ENCODE data around the gene RABL6.
"Not testable (repeated sequence)": the region's sequence is repeated elsewhere in the genome, so short reads cannot be mapped to it uniquely, and the experiment has no call there.

Gene RABL6

DNA sequence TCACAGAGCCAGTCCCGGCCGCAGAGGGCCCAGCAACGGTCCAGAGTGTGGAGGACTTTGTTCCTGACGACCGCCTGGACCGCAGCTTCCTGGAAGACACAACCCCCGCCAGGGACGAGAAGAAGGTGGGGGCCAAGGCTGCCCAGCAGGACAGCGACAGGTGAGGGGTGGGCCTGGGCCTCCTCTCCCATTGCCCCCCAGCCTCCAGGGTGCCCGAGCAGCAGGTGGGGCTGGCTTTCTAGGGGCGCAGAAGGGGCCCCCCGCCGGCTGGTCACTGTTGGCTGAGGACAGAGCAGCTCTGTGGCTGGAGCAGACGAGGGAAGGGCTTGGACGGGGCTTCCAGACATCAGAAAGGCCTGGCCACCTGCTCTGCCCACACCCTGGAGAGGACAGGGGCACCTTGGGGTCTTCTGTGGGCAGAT lies 30.1 kb downstream of the RABL6 start:
- not testable (repeated sequence) for DNase-seq

DNA sequence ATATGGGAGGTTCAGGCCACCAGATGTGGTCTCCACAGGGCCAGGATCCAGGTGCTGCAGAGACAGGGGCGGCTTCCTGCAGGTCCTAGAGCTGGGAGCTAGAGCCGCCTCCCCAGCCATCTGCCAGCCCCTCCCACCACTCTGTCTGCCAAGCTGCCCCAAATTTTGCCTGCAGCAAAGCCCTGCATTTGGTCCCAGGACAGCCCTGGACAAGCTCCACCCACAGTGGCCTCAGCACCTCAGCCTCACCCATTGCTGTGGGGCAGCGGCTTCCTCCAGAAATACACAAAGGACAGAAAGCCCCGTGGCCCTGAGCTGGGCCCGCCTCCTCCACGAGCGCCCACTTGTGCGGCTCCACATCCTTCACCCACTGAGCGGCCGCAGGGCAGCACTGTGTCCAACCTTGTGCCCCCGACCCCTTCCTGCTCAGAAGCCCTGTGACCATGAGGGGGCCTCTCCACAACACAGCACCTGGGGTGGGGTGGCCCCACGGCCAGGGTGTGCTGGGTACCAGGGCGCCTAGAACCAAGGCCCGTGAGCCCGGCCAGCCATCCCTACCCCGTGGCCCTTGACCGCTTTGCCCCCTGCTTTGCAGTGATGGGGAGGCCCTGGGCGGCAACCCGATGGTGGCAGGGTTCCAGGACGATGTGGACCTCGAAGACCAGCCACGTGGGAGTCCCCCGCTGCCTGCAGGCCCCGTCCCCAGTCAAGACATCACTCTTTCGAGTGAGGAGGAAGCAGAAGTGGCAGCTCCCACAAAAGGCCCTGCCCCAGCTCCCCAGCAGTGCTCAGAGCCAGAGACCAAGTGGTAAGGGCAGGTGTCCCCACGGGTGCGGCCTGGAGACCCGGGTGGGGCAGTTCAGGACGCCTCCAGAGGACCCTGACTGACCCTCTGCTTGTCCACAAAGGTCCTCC lies 30.8 kb downstream of the RABL6 start:
- no peak for DNase-seq

DNA sequence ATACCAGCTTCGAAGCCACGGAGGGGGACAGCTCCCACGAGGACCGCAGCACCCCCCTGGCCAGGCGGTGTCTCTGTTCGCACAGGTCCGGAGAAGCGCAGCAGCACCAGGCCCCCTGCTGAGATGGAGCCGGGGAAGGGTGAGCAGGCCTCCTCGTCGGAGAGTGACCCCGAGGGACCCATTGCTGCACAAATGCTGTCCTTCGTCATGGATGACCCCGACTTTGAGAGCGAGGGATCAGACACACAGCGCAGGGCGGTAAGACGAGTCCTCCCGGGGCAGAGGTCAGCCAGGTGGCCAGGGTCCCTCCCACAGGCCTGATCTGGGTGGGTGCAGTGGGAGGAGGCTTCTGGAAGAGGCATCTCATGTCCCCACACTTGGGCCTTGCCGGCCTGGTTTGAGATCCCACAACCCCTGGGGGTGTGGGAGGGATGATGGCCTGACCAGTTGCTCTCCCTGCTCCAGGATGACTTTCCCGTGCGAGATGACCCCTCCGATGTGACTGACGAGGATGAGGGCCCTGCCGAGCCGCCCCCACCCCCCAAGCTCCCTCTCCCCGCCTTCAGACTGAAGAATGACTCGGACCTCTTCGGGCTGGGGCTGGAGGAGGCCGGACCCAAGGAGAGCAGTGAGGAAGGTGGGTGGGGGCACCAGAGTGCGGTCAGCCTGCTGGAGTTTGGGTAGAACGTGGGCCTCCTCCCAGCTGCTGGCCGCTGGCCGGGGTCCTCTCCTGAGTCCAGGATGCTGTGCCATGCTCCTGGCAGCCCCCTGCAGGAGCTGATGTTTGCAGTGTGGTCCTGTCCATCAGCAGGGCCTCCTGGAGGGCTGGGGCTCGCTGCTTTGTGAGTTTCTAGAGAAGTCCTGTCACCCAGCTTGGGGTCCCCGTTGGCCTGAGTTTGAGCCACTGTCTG lies 31.7 kb downstream of the RABL6 start:
- DNase-seq = no peak

DNA sequence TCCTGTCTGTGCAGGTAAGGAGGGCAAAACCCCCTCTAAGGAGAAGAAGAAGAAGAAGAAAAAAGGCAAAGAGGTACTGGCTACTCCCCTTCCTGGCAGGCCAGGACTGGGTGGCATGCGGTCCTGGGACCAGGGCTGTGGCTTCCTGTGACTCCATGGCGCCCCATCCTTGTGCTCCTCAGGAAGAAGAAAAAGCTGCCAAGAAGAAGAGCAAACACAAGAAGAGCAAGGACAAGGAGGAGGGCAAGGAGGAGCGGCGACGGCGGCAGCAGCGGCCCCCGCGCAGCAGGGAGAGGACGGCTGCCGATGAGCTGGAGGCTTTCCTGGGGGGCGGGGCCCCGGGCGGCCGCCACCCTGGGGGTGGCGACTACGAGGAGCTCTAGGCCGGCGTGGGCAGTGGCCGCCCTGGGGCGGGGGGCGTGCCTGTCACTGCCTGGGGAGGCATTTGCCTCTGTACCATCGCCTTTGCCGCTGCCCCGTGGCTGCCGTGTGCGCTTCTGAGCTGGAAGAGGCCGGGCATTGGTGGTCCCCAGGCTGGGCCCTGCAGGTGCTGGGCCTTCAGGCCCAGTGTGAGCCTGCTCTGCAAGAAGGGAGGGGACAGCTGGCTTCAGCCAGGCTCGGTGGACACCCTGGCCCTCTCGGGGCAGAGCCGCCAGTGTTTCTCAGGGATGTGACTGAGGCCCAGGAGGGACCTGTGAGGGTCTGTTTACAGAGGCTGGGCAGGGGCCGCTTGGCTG lies 32.6 kb downstream of the RABL6 start:
- DNase-seq = peak; percentile 26

DNA sequence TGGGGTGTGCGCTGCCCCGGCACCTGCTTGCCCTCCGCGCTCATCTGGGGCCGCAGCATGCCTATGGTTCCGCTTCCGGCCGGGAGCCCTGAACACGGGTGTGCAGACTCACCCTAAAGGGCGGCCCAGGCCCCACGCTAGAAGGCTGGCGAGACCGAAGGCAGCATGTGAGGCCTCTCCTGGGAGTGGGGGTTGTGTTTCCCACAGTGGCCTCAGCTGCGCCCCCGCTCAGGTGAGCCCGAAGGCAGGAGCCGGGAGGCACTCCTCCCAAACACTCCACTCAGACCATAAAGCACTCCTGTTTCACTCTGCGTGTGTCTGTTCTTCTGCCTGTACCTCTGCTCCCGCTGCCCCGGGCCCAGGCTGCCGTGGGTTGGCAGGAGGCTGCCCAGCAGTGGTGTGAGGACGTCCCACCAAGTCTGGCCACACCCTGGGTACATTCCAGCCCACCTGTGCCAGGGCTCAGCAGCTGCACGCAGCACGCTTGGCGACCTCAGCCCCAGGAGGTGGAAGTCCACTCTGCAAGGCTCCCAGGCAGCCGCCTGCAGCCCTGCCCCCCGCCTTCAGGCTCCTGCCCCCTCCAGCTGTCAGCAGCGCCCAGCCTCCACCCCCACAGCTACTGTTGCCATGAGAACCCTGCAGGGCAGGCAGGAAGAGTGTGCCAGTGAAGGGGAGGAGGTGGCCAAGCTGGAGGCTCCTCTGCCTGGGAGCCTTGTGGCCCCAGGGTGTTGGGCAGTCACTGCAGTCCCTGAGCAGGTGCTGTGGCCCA lies 33.3 kb downstream of the RABL6 start:
- DNase-seq = peak; percentile 54

DNA sequence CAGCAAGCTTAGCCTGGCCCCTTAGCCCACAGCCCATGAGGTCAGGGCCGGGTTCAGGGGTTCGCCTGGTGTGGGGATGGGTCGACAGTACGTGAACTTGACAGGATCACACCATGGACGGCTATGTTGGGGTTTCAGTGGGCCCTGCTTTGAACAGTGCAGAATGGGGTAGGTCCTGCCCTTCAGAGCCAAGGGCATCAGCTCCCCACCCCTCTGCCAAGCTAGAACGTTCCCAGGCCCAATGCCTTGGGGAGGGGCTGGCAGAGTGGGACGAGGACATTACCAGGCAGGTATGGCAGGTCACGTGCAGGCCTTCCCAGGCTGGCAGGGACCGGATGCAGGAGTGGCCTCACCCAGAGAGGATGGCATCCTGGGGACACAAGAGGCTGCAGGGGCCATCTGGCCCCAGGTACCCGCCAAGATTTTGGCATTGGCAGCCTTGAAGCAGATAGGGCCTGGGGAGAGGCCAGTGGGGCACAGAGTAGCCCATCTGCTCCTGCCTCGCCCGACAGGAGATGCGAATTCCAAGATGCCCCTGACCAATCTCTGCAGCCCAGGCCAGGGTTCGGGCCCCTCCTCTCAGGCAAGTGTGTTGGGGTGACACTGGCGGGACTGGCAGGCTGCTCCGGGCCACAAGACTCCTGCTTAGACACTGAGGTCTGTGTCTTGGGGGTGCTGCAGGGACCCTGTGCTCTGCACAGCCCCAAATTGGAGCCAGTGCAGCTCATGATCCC lies 34.1 kb downstream of the RABL6 start:
- DNase-seq = not testable (repeated sequence)

DNA sequence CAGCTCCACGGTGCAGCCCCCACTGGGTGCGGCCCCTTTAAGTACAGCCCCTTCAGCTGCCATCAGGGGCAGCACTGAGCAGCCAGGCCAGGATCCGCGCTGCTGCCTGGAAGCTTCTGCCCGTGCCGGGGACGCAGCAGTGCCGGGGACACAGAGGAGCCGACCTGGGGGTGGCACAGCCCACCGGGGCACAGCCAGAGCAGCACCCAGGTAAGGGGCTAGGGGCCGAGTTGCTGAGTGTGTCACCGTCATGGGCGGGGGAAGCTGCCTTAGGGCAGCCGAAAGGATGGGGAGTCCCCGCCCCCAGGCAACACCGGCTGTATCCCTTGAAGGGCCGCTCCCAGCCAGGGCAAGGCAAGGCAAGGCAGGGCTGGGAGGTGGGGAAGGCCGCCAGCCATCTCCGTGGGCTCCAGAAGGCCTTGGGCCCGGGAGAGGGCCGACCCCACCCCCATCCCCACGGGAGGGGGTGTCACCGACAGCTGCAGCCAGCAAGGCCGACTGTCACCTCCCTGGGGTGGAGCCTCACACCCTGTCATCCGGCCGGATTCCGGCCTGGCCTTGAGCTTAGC lies 34.7 kb downstream of the RABL6 start, which contains the start of gene AJM1:
AJM1 (plus strand) TSS at position 99 of the 569 bp plus-strand sequence. CDS start 1,937 bp downstream, outside the sequence.
- peak; percentile 91 for DNase-seq

DNA sequence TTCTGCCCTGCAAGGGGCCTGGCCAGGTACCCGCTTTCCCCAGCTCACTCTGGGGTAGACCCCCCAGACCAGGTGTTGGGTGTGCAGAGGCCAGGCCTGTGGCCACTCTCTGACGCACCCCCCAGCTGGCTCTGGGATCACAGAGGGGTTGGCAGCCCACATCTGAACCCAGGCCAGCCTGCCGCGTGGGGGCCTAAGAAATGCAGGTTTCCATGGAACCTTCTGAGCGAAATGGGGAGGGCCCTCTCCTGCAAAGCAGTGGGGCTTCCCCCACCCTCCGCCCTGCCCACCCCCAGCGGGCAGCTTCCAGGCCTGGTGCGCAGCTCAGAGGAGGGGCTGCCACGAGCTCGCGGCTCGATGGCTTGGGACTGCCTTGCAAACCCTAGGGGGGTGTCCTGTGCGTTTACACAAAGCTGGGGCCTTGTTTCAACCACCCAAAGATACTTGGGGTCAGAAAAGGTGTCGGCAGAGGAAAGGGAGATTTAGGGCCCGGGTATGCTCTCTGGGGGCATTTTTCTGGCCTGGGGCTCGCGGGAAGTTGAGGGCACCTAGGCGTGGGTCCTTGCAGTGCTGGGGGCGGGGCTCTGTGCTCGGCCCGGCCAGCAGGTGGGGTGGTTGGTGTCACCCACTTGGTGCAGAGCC lies 35.5 kb downstream of the RABL6 start:
- DNase-seq = not testable (repeated sequence)

DNA sequence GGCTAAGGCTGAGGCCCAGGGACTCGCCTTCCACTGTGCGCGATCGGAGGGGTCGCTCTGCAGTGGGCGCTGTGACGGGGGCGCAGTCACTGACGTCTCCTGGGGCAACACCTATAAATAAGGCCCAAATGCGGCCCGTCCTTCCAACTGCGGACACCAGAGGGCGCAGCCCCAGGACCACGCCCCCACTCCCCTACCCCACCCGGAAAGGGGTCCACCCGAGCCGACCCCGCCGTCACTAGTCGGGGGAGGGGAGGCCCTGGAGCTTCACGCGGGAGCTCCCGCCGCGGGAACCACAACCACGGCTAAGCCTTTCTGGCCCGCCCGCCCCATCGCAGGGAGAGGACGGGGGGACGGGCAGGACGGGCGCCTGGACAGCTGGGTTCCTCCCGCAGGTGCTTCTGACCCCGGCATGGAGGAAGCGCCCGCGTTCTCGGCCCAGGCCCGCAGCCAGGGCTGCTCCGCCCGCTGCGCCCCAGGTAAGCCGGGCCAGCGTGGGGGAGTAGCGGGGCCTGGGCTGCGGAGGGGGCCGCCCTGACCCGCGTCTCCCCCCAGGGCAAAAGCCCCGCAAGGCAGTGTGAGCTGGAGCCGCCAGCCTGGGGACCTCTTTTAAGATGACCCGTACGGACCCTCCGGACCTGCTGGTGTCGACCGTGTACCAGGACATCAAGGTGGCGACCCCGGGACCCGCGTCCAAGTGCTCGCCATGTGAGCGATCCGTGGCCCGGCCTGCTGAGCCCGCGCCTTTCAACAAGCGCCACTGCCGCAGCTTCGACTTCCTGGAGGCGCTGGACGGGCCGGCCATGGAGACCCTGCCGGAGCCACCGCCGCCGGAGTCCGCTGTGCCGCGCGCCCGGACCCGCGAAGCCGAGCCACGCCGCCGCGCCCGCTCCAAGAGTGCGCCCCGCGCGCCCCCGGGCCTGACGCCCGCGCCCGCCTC lies 36.3 kb downstream of the RABL6 start:
- peak; percentile 40 for DNase-seq

DNA sequence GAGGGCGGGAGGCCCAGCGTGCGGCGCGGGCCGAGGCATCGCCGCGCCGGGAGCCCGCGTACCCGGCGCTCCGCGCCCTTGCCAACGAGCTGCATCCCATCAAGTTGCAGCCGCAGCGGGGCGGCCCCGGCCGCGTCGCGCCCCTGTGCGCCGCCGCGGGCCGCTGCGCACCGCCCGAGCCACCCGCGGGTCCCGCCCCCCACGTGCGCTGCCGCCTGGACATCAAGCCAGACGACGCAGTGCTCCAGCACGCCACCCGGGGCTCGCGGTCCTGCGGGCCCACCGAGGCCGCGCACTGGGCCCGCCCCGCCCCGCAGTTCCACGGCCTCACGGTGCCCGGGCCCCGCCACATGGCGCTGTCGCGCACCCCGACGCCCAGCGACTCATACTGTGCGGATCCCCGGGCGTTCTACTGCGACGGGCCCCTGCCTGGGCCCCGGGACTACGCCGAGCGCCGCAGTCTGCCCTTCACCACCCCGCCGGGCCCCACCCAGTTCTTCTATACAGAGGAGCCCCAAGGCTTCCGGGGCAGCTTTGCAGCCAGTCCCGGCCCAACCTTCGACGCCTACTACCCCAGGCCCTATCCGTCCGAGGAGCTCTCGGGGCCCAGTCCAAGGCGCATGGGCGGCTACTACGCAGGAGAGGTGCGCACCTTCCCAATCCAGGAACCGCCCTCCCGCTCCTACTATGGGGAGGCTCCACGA lies 37.2 kb downstream of the RABL6 start:
- DNase-seq = peak; percentile 43

DNA sequence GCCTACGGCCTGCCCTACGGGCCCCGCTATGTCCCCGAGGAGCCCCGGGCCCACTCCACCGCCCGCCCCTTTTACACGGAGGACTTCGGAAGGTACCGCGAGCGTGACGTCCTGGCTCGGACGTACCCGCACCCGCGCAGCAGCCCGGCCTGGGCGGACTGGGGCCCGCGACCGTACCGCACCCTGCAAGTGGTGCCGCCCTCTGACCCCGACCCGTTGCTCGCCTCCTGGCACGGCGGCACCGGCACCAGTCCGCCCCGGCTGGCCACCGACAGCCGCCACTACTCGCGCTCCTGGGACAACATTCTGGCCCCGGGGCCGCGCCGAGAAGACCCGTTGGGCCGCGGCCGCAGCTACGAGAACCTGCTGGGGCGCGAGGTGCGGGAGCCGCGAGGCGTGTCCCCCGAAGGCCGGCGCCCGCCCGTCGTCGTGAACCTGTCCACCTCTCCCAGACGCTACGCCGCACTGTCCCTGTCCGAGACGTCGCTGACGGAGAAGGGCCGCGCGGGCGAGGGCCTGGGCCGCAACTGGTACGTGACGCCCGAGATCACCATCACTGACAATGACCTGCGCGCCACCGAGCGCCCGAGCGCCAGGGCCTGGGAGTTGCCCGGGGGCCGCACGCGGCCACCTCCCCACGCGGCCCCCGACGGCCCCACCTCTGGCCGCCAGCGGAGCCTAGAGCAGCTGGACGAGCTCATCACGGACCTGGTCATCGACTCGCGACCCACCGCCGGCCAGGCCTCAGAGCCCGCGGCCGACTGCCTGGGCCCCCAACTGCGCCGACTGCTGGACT lies 37.9 kb downstream of the RABL6 start:
- no peak for DNase-seq

DNA sequence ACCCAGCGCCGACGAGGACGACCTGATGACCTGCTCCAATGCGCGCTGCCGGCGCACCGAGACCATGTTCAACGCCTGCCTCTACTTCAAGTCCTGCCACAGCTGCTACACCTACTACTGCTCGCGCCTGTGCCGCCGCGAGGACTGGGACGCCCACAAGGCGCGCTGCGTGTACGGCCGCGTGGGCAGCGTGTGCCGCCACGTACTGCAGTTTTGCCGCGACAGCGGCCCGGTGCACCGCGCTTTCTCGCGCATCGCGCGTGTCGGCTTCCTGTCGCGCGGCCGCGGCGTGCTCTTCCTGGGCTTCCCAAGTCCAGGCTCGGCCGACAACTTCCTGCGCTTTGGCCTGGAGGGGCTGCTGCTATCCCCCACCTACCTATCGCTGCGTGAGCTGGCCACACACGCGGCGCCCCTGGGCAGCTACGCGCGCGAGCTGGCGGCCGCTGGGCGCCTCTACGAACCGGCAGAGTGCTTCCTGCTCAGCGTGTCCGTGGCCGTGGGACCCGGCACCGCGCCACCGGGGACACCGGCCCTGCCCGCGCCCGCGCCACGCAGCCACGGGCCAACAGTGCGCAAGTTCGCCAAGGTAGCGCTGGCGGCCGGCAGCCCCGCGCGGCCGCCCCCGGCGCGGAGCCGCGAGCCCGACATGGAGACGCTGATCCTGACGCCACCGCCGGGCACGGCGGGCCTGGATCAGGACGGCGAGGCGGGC lies 38.8 kb downstream of the RABL6 start:
- peak; percentile 34 for DNase-seq

DNA sequence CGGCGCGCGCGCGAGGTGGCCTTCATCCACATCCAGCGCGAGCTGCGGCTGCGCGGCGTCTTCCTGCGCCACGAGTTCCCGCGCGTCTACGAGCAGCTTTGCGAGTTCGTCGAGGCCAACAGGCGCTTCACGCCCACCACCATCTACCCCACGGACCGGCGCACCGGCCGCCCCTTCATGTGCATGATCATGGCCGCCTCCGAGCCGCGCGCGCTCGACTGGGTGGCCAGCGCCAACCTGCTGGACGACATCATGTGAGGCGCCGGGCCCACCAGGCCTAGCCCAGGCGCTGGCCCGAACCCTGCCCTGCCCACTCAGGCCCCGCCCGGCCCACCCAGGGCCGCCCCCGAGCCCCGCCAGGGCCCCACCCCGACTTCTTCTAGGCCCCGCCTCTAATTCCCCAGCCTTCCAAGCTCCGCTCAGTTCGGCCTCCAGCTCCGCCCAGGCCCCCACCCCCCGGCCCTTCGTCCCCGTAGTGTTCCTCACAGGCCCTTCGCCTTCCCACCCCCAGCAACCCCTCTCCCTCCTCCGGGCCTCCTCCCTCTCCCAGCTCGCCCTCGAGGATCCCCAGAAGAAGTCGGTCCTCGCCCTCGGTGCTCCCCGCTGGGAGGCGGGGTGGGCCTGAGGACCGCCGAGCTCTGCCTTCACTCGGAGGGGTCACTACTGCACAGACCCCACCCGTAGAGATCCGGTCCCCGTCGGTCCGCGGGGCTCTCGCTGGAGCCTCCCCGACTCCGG lies 39.5 kb downstream of the RABL6 start:
- DNase-seq = peak; percentile 81

DNA sequence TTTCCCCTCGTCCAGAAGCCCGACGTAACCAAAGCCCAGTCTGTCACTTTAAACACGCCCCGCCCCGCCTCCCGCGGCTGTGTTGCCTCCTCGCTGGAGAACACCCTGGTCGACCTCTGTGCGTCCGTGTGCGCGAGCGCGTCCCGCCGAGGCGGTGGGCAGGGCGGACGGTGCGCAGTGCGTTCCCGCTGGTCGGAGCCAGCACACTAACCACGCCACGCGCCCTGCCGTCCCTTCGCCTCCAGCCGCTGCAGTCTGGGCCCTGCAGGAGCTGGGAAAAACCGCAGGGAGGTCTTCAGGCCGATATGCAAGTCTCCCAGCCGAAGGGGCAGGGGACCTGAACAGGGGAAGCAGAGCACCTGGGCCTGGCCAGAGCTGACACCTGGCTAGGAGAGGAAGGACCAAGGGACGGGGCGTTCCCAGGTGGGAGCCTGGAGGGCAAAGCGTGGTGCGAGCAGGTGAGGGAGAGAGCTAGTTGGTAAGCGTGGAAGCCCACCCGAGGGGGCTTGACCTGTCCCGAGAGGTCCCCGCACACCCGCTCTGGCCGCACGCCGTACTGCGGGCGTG lies 40.2 kb downstream of the RABL6 start:
- DNase-seq = peak; percentile 92

DNA sequence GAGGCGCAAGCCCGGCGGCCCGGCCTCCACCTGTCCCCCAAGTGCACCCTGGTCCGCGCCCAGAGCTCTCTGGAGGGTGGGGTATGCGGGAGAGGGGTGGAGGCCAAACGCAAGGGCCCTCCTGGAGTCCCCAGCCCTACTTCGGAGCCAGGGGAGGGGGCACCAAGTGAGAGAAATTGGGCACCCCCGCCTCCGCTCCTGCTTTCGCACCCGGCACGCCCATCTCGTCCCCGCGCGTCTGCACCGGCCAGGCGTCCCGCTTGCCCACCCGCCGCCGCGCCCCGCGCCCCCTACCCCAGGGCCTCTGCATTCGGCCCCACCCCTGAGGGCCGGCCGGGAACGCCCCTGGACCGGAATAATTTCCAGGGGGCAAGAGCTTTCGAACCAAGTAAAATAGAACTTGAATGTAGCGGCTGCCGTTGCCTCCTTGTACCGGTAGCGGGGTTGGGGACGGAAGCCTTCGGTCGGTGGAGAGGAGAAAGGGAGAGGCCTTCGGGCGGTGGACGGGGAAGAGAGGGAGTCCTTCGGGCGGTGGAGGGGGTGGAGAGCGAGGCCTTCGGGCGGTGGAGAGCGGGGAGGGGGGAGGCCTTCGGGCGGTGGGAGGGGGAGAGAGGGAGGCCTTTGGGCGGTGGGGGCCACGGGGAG lies 40.8 kb downstream of the RABL6 start:
- DNase-seq = peak; percentile 72

All from hematopoietic multipotent progenitor cell treated with erythropoietin and hydrocortisone succinate and interleukin-3 and kit ligand, for 6 days (in vitro differentiated cells).